HEK293 (cell line): ENCODE data around the gene PDIA4.

ENCODE experiments used
- GLI4 ChIP-seq: fragments of 450-650 bp; formaldehyde crosslinking; IDR thresholded peaks from 2 replicates; pipeline ENCODE4 v1.5.1; 2016; ENCODE audit warnings: missing biosample characterization, missing genetic modification characterization
- HOXA7 ChIP-seq: sonication (generic); formaldehyde crosslinking; IDR thresholded peaks from 2 replicates; pipeline ENCODE4 v1.8.1; 2022; ENCODE audit warnings: missing genetic modification reagents, borderline replicate concordance
- OSR2 ChIP-seq: fragments of 450-650 bp; formaldehyde crosslinking; IDR thresholded peaks from 2 replicates; pipeline ENCODE4 v1.5.1; 2016; ENCODE audit warnings: missing biosample characterization, missing genetic modification characterization
- PRDM1 ChIP-seq: fragments of 450-650 bp; formaldehyde crosslinking; IDR thresholded peaks from 2 replicates; pipeline ENCODE4; 2016; ENCODE audit warnings: missing biosample characterization, missing genetic modification characterization
- SP3 ChIP-seq: fragments of 450-650 bp; formaldehyde crosslinking; IDR thresholded peaks from 2 replicates; pipeline ENCODE4 v1.5.1; 2016; ENCODE audit warnings: missing biosample characterization, missing genetic modification characterization
- ZBTB17 ChIP-seq: fragments of 450-650 bp; formaldehyde crosslinking; IDR thresholded peaks from 2 replicates; pipeline ENCODE4 v1.5.1; 2016; ENCODE audit warnings: missing biosample characterization, missing genetic modification characterization
- ZFP41 ChIP-seq: fragments of 450-650 bp; formaldehyde crosslinking; IDR thresholded peaks from 2 replicates; pipeline ENCODE4 v1.5.1; 2016; ENCODE audit warnings: missing biosample characterization, missing genetic modification characterization, borderline replicate concordance
- ZNF112 ChIP-seq: fragments of 450-650 bp; formaldehyde crosslinking; IDR thresholded peaks from 2 replicates; pipeline ENCODE4 v1.5.0; 2017; ENCODE audit warnings: missing biosample characterization, missing genetic modification characterization
- ZNF133 ChIP-seq: fragments of 450-650 bp; formaldehyde crosslinking; IDR thresholded peaks from 2 replicates; pipeline ENCODE4 v1.5.1; 2016; ENCODE audit warnings: missing biosample characterization, missing genetic modification characterization
- ZNF146 ChIP-seq: fragments of 450-650 bp; formaldehyde crosslinking; IDR thresholded peaks from 2 replicates; pipeline ENCODE4 v1.5.1; 2016; ENCODE audit warnings: missing biosample characterization, missing genetic modification characterization
- ZNF175 ChIP-seq: fragments of 450-650 bp; formaldehyde crosslinking; IDR thresholded peaks from 2 replicates; pipeline ENCODE4 v1.5.1; 2016; ENCODE audit warnings: missing biosample characterization, missing genetic modification characterization
- ZNF2 ChIP-seq: fragments of 450-650 bp; formaldehyde crosslinking; IDR thresholded peaks from 2 replicates; pipeline ENCODE4 v1.5.1; 2016; ENCODE audit warnings: missing biosample characterization, missing genetic modification characterization
- ZNF26 ChIP-seq: fragments of 450-650 bp; formaldehyde crosslinking; IDR thresholded peaks from 2 replicates; pipeline ENCODE4 v1.5.1; 2016; ENCODE audit warnings: missing biosample characterization, missing genetic modification characterization
- ZNF266 ChIP-seq: fragments of 450-650 bp; formaldehyde crosslinking; IDR thresholded peaks from 2 replicates; pipeline ENCODE4 v1.5.1; 2016; ENCODE audit warnings: missing biosample characterization, missing genetic modification characterization, low read depth
- ZNF335 ChIP-seq: fragments of 450-650 bp; formaldehyde crosslinking; conservative IDR thresholded peaks from 2 replicates; pipeline ENCODE4 v1.5.1; 2016; ENCODE audit warnings: missing biosample characterization, missing genetic modification characterization
- ZNF354C ChIP-seq: fragments of 450-650 bp; formaldehyde crosslinking; IDR thresholded peaks from 2 replicates; pipeline ENCODE4 v1.5.1; 2016; ENCODE audit warnings: missing biosample characterization, missing genetic modification characterization, low read depth, borderline replicate concordance
- ZNF423 ChIP-seq: fragments of 450-650 bp; formaldehyde crosslinking; IDR thresholded peaks from 2 replicates; pipeline ENCODE4 v1.5.1; 2016; ENCODE audit warnings: missing biosample characterization, missing genetic modification characterization
- ZNF560 ChIP-seq: fragments of 450-650 bp; formaldehyde crosslinking; IDR thresholded peaks from 2 replicates; pipeline ENCODE4 v1.5.1; 2017; ENCODE audit warnings: missing biosample characterization, missing genetic modification characterization, borderline replicate concordance
- ZNF654 ChIP-seq: fragments of 450-650 bp; formaldehyde crosslinking; IDR thresholded peaks from 2 replicates; pipeline ENCODE4 v1.5.1; 2016; ENCODE audit warnings: low read depth, missing biosample characterization, missing genetic modification characterization
- ZNF701 ChIP-seq: fragments of 450-650 bp; formaldehyde crosslinking; IDR thresholded peaks from 2 replicates; pipeline ENCODE4 v1.5.1; 2016; ENCODE audit warnings: missing biosample characterization, missing genetic modification characterization
- ZSCAN30 ChIP-seq: fragments of 450-650 bp; IDR thresholded peaks from 2 replicates; pipeline ENCODE4 v1.5.1; 2018; ENCODE audit warnings: missing biosample characterization, mild to moderate bottlenecking, missing genetic modification characterization, moderate library complexity
- TF ChIP-seq, protein P1 (sequence below): fragments of 450-650 bp; formaldehyde crosslinking; IDR thresholded peaks from 2 replicates; pipeline ENCODE4 v1.5.1; 2017; ENCODE audit warnings: missing biosample characterization, missing genetic modification characterization
- TF ChIP-seq, protein P2 (sequence below): fragments of 450-650 bp; formaldehyde crosslinking; IDR thresholded peaks from 2 replicates; pipeline ENCODE4 v1.5.1; 2017; ENCODE audit warnings: missing biosample characterization, missing genetic modification characterization
- TF ChIP-seq, protein P3 (sequence below): fragments of 450-650 bp; formaldehyde crosslinking; IDR thresholded peaks from 2 replicates; pipeline ENCODE4 v1.5.1; 2016; ENCODE audit warnings: missing biosample characterization, missing genetic modification characterization, borderline replicate concordance
- TF ChIP-seq, protein P4 (sequence below): IDR thresholded peaks from 2 replicates; pipeline ENCODE4 v1.6.1; 2011; ENCODE audit warnings: mild to moderate bottlenecking, low read depth, low read length, borderline replicate concordance
- TF ChIP-seq, protein P5 (sequence below): fragments of 450-650 bp; formaldehyde crosslinking; IDR thresholded peaks from 2 replicates; pipeline ENCODE4 v1.5.1; 2016; ENCODE audit warnings: missing biosample characterization, missing genetic modification characterization
- TF ChIP-seq, protein P6 (sequence below): fragments of 450-650 bp; formaldehyde crosslinking; optimal IDR thresholded peaks from 2 replicates; pipeline ENCODE3; 2016; ENCODE audit warnings: missing biosample characterization, mild to moderate bottlenecking, missing genetic modification characterization

Gene PDIA4

DNA sequence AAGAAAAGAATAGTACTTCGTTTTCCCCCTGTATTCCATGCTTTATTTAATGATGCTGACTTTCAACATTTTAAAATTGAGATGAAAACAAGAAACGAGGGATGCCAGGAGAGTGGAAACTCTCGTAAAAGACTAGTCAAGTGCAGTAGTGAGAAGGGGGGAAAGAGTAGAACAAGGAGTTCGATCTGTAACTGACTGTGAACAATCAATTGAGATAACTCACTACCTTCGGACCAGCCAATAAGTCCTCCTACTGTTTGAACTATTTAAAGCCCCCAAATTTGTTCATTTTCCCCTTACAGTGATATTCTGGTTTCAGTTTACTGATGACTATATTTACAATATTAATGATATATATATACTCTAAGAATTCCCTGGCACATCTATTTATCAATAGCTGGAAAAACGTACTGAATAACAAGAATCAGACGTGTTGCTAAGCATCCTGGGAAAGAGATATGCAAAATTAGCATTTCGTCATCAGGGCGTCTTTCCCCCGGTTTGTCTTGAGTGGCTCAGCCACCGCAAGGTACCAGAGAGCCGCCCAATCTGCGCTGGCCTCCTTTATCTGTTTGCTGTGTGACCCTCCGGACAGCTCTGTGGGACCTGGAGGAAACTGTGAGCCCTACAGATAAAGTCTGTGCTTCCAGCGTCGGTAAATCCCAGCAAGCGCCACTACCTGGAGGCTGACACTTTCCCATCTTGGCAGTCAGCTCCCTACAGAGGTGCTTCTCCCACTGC is 41.1 kb downstream of the PDIA4 start (continued):
- TF ChIP-seq, protein P1, sequence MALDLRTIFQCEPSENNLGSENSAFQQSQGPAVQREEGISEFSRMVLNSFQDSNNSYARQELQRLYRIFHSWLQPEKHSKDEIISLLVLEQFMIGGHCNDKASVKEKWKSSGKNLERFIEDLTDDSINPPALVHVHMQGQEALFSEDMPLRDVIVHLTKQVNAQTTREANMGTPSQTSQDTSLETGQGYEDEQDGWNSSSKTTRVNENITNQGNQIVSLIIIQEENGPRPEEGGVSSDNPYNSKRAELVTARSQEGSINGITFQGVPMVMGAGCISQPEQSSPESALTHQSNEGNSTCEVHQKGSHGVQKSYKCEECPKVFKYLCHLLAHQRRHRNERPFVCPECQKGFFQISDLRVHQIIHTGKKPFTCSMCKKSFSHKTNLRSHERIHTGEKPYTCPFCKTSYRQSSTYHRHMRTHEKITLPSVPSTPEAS (tag by site-specific recombination) = peak; percentile 19; the same call in 1 of the 2 replicates
- TF ChIP-seq SP3 (tag by site-specific recombination) (peak; percentile 64; the same call in 1 of the 2 replicates), ZNF423 (tag by site-specific recombination) (no peak), ZNF2 (peak; percentile 79), ZSCAN30 (peak; percentile 79; the same call in 1 of the 2 replicates), ZNF175 (tag by site-specific recombination) (no peak), ZNF560 (tag by site-specific recombination) (no peak), ZNF654 (tag by site-specific recombination) (peak; percentile 13; the same call in 1 of the 2 replicates), PRDM1 (tag by site-specific recombination) (peak; percentile 97), HOXA7 (CRISPR knock-in tag) (no peak), ZNF146 (tag by site-specific recombination) (no peak), ZNF26 (tag by site-specific recombination) (no peak), ZFP41 (no peak), GLI4 (tag by site-specific recombination) (no peak), ZBTB17 (tag by site-specific recombination) (peak; percentile 55; the same call in 1 of the 2 replicates), ZNF266 (no peak), ZNF112 (no peak), ZNF701 (tag by site-specific recombination) (no peak), ZNF335 (tag by site-specific recombination) (no peak), ZNF354C (no peak), OSR2 (tag by site-specific recombination) (no peak), ZNF133 (tag by site-specific recombination) (no peak)
- TF ChIP-seq, protein P2, sequence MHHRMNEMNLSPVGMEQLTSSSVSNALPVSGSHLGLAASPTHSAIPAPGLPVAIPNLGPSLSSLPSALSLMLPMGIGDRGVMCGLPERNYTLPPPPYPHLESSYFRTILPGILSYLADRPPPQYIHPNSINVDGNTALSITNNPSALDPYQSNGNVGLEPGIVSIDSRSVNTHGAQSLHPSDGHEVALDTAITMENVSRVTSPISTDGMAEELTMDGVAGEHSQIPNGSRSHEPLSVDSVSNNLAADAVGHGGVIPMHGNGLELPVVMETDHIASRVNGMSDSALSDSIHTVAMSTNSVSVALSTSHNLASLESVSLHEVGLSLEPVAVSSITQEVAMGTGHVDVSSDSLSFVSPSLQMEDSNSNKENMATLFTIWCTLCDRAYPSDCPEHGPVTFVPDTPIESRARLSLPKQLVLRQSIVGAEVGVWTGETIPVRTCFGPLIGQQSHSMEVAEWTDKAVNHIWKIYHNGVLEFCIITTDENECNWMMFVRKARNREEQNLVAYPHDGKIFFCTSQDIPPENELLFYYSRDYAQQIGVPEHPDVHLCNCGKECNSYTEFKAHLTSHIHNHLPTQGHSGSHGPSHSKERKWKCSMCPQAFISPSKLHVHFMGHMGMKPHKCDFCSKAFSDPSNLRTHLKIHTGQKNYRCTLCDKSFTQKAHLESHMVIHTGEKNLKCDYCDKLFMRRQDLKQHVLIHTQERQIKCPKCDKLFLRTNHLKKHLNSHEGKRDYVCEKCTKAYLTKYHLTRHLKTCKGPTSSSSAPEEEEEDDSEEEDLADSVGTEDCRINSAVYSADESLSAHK (tag by site-specific recombination) = peak; percentile 49; the same call in 1 of the 2 replicates
- TF ChIP-seq, protein P3, sequence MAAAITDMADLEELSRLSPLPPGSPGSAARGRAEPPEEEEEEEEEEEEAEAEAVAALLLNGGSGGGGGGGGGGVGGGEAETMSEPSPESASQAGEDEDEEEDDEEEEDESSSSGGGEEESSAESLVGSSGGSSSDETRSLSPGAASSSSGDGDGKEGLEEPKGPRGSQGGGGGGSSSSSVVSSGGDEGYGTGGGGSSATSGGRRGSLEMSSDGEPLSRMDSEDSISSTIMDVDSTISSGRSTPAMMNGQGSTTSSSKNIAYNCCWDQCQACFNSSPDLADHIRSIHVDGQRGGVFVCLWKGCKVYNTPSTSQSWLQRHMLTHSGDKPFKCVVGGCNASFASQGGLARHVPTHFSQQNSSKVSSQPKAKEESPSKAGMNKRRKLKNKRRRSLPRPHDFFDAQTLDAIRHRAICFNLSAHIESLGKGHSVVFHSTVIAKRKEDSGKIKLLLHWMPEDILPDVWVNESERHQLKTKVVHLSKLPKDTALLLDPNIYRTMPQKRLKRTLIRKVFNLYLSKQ (tag by site-specific recombination) = no peak
- TF ChIP-seq, protein P4, sequence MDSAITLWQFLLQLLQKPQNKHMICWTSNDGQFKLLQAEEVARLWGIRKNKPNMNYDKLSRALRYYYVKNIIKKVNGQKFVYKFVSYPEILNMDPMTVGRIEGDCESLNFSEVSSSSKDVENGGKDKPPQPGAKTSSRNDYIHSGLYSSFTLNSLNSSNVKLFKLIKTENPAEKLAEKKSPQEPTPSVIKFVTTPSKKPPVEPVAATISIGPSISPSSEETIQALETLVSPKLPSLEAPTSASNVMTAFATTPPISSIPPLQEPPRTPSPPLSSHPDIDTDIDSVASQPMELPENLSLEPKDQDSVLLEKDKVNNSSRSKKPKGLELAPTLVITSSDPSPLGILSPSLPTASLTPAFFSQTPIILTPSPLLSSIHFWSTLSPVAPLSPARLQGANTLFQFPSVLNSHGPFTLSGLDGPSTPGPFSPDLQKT = no peak
- TF ChIP-seq, protein P5, sequence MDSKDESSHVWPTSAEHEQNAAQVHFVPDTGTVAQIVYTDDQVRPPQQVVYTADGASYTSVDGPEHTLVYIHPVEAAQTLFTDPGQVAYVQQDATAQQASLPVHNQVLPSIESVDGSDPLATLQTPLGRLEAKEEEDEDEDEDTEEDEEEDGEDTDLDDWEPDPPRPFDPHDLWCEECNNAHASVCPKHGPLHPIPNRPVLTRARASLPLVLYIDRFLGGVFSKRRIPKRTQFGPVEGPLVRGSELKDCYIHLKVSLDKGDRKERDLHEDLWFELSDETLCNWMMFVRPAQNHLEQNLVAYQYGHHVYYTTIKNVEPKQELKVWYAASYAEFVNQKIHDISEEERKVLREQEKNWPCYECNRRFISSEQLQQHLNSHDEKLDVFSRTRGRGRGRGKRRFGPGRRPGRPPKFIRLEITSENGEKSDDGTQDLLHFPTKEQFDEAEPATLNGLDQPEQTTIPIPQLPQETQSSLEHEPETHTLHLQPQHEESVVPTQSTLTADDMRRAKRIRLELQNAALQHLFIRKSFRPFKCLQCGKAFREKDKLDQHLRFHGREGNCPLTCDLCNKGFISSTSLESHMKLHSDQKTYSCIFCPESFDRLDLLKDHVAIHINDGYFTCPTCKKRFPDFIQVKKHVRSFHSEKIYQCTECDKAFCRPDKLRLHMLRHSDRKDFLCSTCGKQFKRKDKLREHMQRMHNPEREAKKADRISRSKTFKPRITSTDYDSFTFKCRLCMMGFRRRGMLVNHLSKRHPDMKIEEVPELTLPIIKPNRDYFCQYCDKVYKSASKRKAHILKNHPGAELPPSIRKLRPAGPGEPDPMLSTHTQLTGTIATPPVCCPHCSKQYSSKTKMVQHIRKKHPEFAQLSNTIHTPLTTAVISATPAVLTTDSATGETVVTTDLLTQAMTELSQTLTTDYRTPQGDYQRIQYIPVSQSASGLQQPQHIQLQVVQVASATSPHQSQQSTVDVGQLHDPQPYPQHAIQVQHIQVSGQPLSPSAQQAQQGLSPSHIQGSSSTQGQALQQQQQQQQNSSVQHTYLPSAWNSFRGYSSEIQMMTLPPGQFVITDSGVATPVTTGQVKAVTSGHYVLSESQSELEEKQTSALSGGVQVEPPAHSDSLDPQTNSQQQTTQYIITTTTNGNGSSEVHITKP (tag by site-specific recombination) = peak; percentile 53
- TF ChIP-seq, protein P6, sequence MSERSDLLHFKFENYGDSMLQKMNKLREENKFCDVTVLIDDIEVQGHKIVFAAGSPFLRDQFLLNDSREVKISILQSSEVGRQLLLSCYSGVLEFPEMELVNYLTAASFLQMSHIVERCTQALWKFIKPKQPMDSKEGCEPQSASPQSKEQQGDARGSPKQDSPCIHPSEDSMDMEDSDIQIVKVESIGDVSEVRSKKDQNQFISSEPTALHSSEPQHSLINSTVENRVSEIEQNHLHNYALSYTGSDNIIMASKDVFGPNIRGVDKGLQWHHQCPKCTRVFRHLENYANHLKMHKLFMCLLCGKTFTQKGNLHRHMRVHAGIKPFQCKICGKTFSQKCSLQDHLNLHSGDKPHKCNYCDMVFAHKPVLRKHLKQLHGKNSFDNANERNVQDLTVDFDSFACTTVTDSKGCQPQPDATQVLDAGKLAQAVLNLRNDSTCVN (tag by site-specific recombination) = no peak
